Activated naive CD4-positive, alpha-beta T cell (primary cell): ENCODE results near the gene PRKCB.
"Not testable (repeated sequence)": the region's sequence is repeated elsewhere in the genome, so short reads cannot be mapped to it uniquely, and the experiment has no call there.

Experiments used
- DNase-seq, 4 experiments: peaks; one replicate each; lab custom pipeline; 2025; lab: John Stamatoyannopoulos, UW

PRKCB gene

GRCh38 chr16:24238846-24239245, 403.1 kb downstream of the PRKCB start:
- DNase-seq: not testable (repeated sequence)

- no peak for DNase-seq
Measured at GRCh38 chr16:24246911-24247607, 411.3 kb downstream of the PRKCB start.

GRCh38 chr16:24253192-24253591, 417.4 kb downstream of the PRKCB start:
- DNase-seq: peak in 1 of 4 experiments; percentile 1

- DNase-seq: peak in 2 of 4 experiments; percentile 4 to 5
Measured at GRCh38 chr16:24255456-24256371, 419.9 kb downstream of the PRKCB start, which contains the start of gene CACNG3. Gene CACNG3, plus strand, starts transcription at chr16:24256335. Its CDS starts 420 bp downstream, at chr16:24256755.

GRCh38 chr16:24257958-24258357, 422.2 kb downstream of the PRKCB start:
- DNase-seq: no peak

GRCh38 chr16:24258791-24259190, 423.0 kb downstream of the PRKCB start:
- DNase-seq: no peak

GRCh38 chr16:24262816-24263215, 427.0 kb downstream of the PRKCB start:
- DNase-seq: no peak
